GM18526 (cell line): Measurements from ENCODE around the gene SLC6A17.

Source experiments
- POLR2A ChIP-seq: IDR thresholded peaks from 3 replicates; pipeline ENCODE4 v1.6.1; 2011; ENCODE audit not compliant: insufficient read length; ENCODE audit errors: extremely low read depth

The SLC6A17 gene

GRCh38 chr1:110130989-110131388 lies 19.3 kb upstream of the SLC6A17 start:
- TF ChIP-seq POLR2A = no peak

GRCh38 chr1:110132682-110133081 lies 17.6 kb upstream of the SLC6A17 start:
- TF ChIP-seq POLR2A = no peak

- TF ChIP-seq POLR2A = no peak
Measured at GRCh38 chr1:110133436-110133835, 16.9 kb upstream of the SLC6A17 start.

- TF ChIP-seq POLR2A = no peak
Measured at GRCh38 chr1:110134050-110134595, 16.2 kb upstream of the SLC6A17 start.

GRCh38 chr1:110135246-110135645 lies 15.0 kb upstream of the SLC6A17 start:
- TF ChIP-seq POLR2A = no peak

GRCh38 chr1:110135666-110136065 lies 14.6 kb upstream of the SLC6A17 start:
- TF ChIP-seq POLR2A = no peak

GRCh38 chr1:110136911-110137310 lies 13.4 kb upstream of the SLC6A17 start:
- no peak for TF ChIP-seq POLR2A

GRCh38 chr1:110138956-110139355 lies 11.3 kb upstream of the SLC6A17 start:
- no peak for TF ChIP-seq POLR2A

- no peak for TF ChIP-seq POLR2A
Measured at GRCh38 chr1:110144366-110144765, 5.9 kb upstream of the SLC6A17 start.

GRCh38 chr1:110148961-110149360 lies 1.3 kb upstream of the SLC6A17 start:
- TF ChIP-seq POLR2A = no peak

- no peak for TF ChIP-seq POLR2A
Measured at GRCh38 chr1:110151175-110151669, 928 bp downstream of the SLC6A17 start.

GRCh38 chr1:110152133-110152785 lies 2.0 kb downstream of the SLC6A17 start:
- no peak for TF ChIP-seq POLR2A

GRCh38 chr1:110153407-110153950 lies 3.2 kb downstream of the SLC6A17 start:
- no peak for TF ChIP-seq POLR2A

GRCh38 chr1:110155878-110156522 lies 5.7 kb downstream of the SLC6A17 start:
- no peak for TF ChIP-seq POLR2A

GRCh38 chr1:110158261-110158660 lies 8.0 kb downstream of the SLC6A17 start:
- TF ChIP-seq POLR2A = no peak

GRCh38 chr1:110159168-110159567 lies 8.9 kb downstream of the SLC6A17 start:
- no peak for TF ChIP-seq POLR2A
